ENCODE measurements around the gene SPTLC1. TPM values are rescaled to one million over a fixed set of nuclear protein-coding genes. Genes with fewer than 3 reads are reported as not detected.
"Not testable (repeated sequence)": the region's sequence is repeated elsewhere in the genome, so short reads cannot be mapped to it uniquely, and the experiment has no call there.

The SPTLC1 gene
- total RNA-seq, 1 donor from 2014 or later = 23.9 TPM

DNA sequence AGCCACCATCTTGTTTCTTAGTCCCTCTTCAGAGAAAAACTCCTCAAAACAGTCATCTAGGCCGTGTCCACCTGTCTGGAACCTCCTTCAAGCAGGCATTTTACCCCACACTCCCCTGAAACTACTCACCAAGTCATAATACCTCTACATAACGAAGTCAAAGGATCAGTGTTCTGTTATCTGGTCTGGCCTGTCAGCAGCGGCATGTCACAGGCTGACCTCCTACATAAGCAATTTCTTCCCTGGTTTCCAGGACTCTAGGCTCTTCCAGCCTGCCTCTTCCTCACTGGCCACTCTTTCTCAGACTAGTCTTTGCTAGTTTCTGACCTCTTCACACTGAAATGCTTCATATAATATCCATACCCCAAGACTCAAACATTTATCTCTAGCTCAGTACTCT is 72.2 kb downstream of the SPTLC1 start:
- no peak for DNase-seq
- intact Hi-C loops (cut with micrococcal nuclease) = no loop called here
- no peak for ATAC-seq

DNA sequence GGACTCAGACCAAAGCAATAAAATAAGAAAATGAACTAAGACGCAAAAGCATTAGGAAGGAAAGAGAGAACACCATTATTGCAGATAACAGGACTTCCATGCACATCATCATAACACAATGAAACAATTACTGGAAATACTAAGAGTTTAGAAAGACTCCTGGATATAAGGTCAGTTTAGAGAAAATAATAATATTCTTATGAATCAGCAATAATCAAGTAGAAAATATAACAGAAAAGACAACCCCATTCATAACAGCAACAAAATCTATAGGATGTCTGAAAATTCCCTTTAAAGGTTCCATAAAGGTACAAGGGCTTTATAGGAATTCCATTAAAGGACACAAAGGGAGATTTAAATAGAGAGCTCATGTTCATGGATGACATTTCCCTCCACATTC is 73.0 kb downstream of the SPTLC1 start:
- DNase-seq (no peak), ATAC-seq (no peak)
- intact Hi-C loops (cut with micrococcal nuclease) = no loop called here

DNA sequence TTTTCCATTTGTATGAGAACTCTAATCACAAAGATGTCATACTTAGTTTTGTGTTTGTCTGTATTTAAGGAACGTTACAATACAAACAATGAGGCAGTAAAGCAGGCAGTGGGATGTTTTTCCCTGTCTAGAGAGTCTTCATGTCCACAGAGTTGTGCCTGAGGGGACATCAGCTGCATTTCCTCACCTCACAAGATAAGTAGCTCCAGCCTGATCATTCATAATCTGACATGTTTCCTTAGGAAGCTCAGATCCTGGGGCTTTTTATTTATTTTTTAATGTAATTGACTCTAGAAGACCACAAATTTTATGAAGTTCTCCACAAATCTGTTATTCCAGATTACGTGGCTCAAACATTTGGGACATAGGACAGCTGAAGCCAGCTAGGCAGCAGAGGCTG is 78.5 kb downstream of the SPTLC1 start:
- DNase-seq = no peak
- intact Hi-C loops (cut with micrococcal nuclease) = no loop called here
- no peak for ATAC-seq

- DNase-seq (no peak), ATAC-seq (peak; percentile 41)
- intact Hi-C loops (cut with micrococcal nuclease) = no loop called here
Observed at GRCh38 chr9:92036411-92036746, 78.8 kb downstream of the SPTLC1 start.

DNA sequence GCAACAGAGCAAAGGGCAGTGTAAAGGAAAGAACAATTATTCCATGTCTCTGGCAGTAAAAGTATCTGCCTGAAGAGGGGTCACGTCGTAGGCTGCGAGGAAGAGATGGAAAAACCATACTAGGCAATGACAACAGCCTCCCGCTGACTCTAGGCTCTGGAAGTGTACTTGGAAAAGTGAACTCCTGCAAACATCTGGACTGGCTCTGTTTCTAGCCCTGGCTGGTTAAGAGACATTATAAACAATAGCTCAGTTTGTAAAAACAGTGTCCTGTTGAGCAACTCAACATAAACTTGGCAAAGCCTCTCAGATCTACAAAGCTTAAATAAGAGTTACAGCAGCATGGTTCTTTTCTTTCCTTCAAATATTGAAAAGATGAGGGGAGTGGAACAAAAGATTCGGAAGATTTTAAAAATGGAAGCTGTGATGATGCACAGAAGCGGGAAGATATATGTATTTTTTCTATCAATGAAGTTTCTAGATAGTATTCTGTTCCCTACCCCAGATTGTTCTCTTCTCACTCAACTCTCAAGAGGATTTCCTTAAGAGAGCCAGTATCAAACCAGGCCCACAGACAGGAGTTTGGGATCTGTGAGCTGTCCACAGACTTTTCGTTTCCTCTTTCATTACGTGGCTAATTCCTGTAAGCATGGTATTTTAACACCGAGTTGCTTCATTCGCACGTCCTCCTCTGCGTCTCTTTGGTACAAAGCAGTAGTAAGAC is 79.4 kb downstream of the SPTLC1 start:
- intact Hi-C loops (cut with micrococcal nuclease) = no loop called here
- DNase-seq = no peak
- peak; percentile 93 for ATAC-seq

- no peak for DNase-seq
- intact Hi-C loops (cut with micrococcal nuclease) = no loop called here
- ATAC-seq = no peak
Observed at GRCh38 chr9:92035146-92035545, 80.1 kb downstream of the SPTLC1 start.

- ATAC-seq (no peak), DNase-seq (no peak)
- intact Hi-C loops (cut with micrococcal nuclease) = no loop called here
Observed at GRCh38 chr9:92033991-92034390, 81.2 kb downstream of the SPTLC1 start.

DNA sequence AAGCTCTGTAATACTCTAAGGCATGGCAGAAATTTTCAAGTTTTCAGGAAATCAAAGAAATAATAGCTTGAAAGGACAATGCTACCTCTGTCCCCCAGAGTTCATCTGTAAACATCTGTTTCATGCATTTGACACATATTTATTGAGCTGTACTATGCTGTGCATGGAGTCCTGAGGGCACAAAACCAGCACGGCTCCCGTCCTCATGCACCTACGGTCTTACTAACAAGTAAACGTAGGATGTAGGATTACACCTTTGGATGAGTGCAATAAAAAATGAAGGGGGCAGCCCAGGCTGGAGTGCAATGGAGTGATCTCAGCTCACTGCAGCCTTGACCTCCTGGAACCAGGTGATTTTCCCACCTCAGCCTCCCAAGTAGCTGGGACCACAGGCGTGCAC is 81.9 kb downstream of the SPTLC1 start:
- ATAC-seq = no peak
- intact Hi-C loops (cut with micrococcal nuclease) = no loop called here
- no peak for DNase-seq

DNA sequence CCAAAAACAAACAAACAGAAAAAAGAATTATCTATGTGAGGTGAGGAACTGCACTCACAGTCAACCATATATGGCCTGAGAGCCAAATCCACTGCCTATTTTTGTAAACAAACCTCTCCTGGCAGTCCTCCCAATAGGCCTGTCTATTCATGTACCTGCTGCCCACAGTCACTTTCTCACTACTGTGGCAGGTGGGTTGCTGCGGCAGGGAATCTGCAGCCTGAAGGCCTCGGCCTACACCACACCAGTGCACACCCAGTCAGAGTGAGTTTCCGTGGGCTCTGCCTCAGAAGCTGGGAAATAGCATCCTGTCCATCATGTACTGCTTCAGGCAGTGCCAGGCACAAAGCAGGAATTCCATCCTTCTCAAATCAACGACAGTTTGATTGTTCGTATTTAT is 82.3 kb downstream of the SPTLC1 start:
- ATAC-seq (no peak), DNase-seq (no peak)
- intact Hi-C loops (cut with micrococcal nuclease) = no loop called here

DNA sequence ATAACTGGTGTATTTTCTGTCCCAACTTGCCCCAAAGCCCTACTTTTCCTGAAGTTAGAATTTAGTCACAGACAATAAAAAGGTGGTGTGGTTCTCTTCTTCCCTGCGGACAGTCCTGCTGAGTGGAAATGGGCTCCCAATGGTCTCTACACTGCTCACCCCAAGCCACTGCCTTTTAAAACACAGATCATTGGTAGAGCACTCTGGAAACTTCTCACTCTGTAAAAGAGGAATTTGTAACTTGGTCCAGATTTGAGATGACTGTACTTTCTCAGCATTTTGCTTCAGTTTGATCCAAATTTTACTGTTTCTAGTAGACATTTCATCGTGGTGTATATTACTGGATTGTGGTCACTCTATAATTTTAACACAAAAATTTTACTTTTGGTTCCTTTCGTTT is 84.8 kb downstream of the SPTLC1 start:
- ATAC-seq (no peak), DNase-seq (no peak)
- intact Hi-C loops (cut with micrococcal nuclease) = no loop called here

GRCh38 chr9:92029553-92029952 is 85.7 kb downstream of the SPTLC1 start:
- ATAC-seq (no peak), DNase-seq (no peak)
- intact Hi-C loops (cut with micrococcal nuclease) = loop anchor here (10.0 kb wide), 1 partner anchor 1955 kb away; no protein-coding TSS in a partner anchor

GRCh38 chr9:92026206-92027002 is 88.8 kb downstream of the SPTLC1 start:
- ATAC-seq (no peak), DNase-seq (no peak)
- intact Hi-C loops (cut with micrococcal nuclease) = loop anchor here (10.0 kb wide), 1 partner anchor 1958 kb away; no protein-coding TSS in a partner anchor

DNA sequence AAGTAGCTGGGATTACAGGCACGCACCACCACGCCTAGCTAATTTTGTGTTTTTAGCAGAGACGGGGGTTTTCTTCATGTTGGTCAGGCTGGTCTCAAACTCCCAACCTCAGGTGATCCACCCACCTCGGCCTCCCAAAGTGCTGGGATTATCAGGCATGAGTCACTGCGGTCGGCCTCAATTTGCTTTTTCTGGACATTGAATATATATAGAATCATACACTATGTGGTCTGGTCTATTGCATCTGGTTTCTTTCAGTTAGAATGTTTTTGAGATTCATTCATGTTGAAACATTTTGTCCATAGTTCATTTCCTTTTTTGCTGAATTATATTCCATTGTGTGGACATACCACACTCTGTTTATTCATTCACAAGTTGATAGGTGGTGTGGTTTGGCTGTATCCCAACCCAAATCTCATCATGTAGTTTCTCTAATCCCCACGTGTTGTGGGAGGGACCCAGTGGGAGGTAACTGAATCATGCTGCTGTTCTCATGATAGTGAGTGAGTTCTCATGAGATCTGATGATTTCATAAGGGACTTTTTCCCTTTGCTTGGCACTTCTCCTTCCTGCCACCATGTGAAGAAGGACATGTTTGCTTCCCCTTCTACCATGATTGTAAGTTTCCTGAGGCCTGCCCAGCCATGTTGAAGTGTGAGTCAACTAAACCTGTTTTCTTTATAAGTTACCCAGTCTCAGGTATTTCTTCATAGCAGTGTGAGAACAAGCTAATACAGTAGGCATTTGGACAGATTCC is 93.2 kb downstream of the SPTLC1 start:
- ATAC-seq, DNase-seq: not testable (repeated sequence)
- intact Hi-C loops (cut with micrococcal nuclease) = loop anchor here (10.0 kb wide), 1 partner anchor 1963 kb away; no protein-coding TSS in a partner anchor

DNA sequence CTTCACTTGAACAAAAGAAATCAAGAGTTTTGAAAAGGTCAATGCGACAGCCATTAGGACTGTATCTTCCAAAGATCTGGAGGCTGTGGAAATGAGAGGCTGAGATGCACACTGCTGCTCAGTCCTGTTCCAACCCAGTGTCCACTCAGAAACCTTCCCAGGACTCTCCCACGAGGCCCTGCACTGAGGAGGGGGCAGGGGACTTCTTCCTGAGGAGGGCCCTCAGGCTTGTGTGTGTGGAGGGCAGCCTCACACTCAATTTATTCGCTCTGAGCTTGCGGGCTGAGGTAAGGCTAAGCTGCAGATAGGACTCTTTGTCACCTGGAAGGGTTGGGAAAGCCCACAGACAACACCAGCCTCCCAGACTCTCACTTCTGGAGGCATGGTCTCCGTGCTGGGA is 95.6 kb downstream of the SPTLC1 start:
- intact Hi-C loops (cut with micrococcal nuclease) = loop anchor here (10.0 kb wide), 1 partner anchor 1965 kb away; no protein-coding TSS in a partner anchor
- ATAC-seq (no peak), DNase-seq (no peak)

GRCh38 chr9:92010705-92011536 is 104.3 kb downstream of the SPTLC1 start:
- DNase-seq (no peak), ATAC-seq (no peak)
- intact Hi-C loops (cut with micrococcal nuclease) = no loop called here

GRCh38 chr9:92010253-92010652 is 105.0 kb downstream of the SPTLC1 start:
- intact Hi-C loops (cut with micrococcal nuclease); DNase-seq: not testable (repeated sequence)
- peak; percentile 28 for ATAC-seq

GRCh38 chr9:92008041-92008440 is 107.2 kb downstream of the SPTLC1 start:
- ATAC-seq = no peak
- no peak for DNase-seq
- intact Hi-C loops (cut with micrococcal nuclease) = no loop called here

- intact Hi-C loops (cut with micrococcal nuclease) = no loop called here
- ATAC-seq = no peak
- DNase-seq = no peak
Observed at GRCh38 chr9:92004045-92004392, 111.2 kb downstream of the SPTLC1 start.

Measured in left ventricle myocardium superior (tissue), 1 donor.